Stimulated activated memory B cell treated with anti-CD40 and anti-IgM and Interleukin-4, amounts not matched to agents 10 μg/mL and 1 μg/mL and 100 μg/mL, for 72 hours (primary cell): ENCODE measurements around the gene IQGAP2.
"Not testable (repeated sequence)": the region's sequence is repeated elsewhere in the genome, so short reads cannot be mapped to it uniquely, and the experiment has no call there.

Experiments
- ATAC-seq: fragments of 150-1000 bp; cut with Tn5 transposase; 2 replicates; pipeline ENCODE4 v1.10.0; 2021
- H3K27ac Mint-ChIP-seq: one replicate; pipeline ENCODE4 v1.8.0; 2022; ENCODE audit warnings: mild to moderate bottlenecking, mixed read lengths
- H3K27me3 Mint-ChIP-seq: one replicate; pipeline ENCODE4 v1.8.0; 2022; ENCODE audit warnings: mixed read lengths
- H3K36me3 Mint-ChIP-seq: one replicate; pipeline ENCODE4 v1.8.0; 2022; ENCODE audit warnings: mixed read lengths
- H3K4me1 Mint-ChIP-seq: one replicate; pipeline ENCODE4 v1.8.0; 2022; ENCODE audit warnings: mixed read lengths
- H3K4me3 Mint-ChIP-seq: one replicate; pipeline ENCODE4 v1.8.0; 2022; ENCODE audit warnings: mild to moderate bottlenecking, moderate library complexity, mixed read lengths
- H3K9me3 Mint-ChIP-seq: one replicate; pipeline ENCODE4 v1.8.0; 2022; ENCODE audit warnings: mixed read lengths

IQGAP2 gene

DNA sequence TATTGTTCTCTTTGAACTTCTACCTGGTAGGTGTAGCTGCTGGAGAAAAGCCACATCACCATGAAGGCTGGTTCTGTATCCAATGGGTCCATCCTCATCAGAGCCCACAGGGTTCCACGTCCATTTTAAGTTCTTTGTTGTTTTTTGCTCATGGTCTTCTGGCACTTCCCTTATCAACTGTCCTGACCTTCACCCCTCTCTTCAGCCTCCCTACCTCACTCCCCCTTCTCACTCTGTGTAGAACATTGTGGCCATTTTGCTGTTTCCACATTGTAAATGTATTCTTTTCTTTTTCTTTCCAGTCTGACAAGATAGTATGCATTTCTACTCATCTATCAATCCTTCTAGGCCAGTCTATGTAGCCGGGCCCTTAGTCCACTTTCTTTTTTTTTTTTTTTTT lies 264.4 kb downstream of the IQGAP2 start:
- no peak for ATAC-seq
- Mint-ChIP-seq H3K4me1 (no peaks in the 10 kb centered on the region), H3K27ac (no peak overlapping the region)

GRCh38 chr5:76669245-76669644 lies 266.2 kb downstream of the IQGAP2 start:
- Mint-ChIP-seq H3K36me3 (peaks cover 25% of the 10 kb centered on the region), H3K27me3 (no peaks in the 10 kb centered on the region), H3K9me3 (no peaks in the 10 kb centered on the region), H3K27ac (no peak overlapping the region), H3K4me1 (no peaks in the 10 kb centered on the region), H3K4me3 (no peak overlapping the region)
- no peak for ATAC-seq

More for the DNA sequence above, 264.4 kb downstream of the IQGAP2 start:
- Mint-ChIP-seq H3K9me3 (no peaks in the 10 kb centered on the region), H3K27me3 (no peaks in the 10 kb centered on the region), H3K36me3 (peaks cover 25% of the 10 kb centered on the region), H3K4me3 (no peak overlapping the region)

GRCh38 chr5:76670508-76670907 lies 267.4 kb downstream of the IQGAP2 start:
- H3K27ac Mint-ChIP-seq: no peak overlapping the region
- ATAC-seq: no peak
- peaks cover 19% of the 10 kb centered on the region for H3K36me3 Mint-ChIP-seq
- H3K4me1 Mint-ChIP-seq: no peaks in the 10 kb centered on the region
- H3K9me3 Mint-ChIP-seq: no peaks in the 10 kb centered on the region
- no peaks in the 10 kb centered on the region for H3K27me3 Mint-ChIP-seq
- no peak overlapping the region for H3K4me3 Mint-ChIP-seq

DNA sequence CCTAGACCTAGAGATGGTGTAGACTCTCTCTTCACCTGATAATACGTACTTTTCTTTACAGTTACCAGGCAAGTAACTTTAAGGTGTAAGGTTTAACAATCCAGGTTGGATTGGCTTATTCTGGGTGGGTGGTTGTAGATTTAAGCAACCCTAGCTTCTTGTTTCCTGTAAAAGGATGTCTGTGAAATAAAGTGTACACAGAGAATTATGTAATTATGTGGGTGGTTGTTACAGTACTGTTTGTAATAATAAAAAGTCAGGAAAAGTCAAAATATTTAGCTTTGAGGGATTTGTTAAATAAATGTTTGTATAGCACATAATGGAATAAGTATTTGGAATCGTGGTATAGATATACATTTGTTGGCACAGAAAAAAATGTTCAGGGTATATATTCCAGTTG lies 269.2 kb downstream of the IQGAP2 start:
- H3K4me3 Mint-ChIP-seq: no peak overlapping the region
- H3K27ac Mint-ChIP-seq: no peak overlapping the region
- H3K27me3 Mint-ChIP-seq: no peaks in the 10 kb centered on the region
- no peaks in the 10 kb centered on the region for H3K4me1 Mint-ChIP-seq
- no peaks in the 10 kb centered on the region for H3K9me3 Mint-ChIP-seq
- H3K36me3 Mint-ChIP-seq: peaks cover 19% of the 10 kb centered on the region
- ATAC-seq: no peak

- Mint-ChIP-seq H3K4me1 (no peaks in the 10 kb centered on the region), H3K27ac (no peak overlapping the region), H3K27me3 (no peaks in the 10 kb centered on the region), H3K36me3 (peaks cover 19% of the 10 kb centered on the region), H3K4me3 (no peak overlapping the region), H3K9me3 (no peaks in the 10 kb centered on the region)
- ATAC-seq: no peak
These were observed 270.0 kb downstream of the IQGAP2 start for GRCh38 chr5:76673125-76673524.

DNA sequence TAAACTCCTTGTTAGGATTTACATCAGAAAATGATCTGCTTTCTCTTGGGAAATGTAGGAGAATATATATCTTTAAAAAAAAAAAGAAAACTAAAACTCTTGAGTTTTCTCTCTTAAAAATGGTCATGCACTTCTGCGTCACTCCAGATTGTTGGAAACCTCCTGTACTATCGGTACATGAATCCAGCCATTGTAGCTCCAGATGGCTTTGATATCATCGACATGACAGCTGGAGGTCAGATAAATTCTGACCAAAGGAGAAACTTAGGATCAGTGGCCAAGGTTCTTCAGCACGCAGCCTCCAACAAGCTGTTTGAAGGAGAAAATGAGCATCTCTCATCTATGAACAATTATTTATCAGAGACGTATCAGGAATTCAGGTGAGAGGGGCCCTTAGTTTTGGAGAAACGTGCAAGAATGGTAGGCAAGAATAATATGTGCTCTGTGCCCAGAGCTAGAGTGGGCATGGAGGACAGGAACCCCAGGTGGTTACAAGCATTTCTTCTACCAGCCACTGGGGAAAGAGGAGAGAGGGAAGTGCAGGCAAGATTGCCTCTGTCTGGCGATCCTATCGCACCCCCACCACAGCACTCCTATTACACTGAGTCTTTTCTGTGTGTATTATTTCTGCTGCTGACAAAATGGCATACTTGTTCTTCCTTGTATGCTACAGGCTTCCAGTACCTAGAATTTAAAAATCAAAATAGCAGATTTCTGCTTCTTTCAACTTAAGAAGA lies 271.4 kb downstream of the IQGAP2 start:
- Mint-ChIP-seq H3K27me3 (no peaks in the 10 kb centered on the region), H3K4me3 (no peak overlapping the region), H3K27ac (no peak overlapping the region), H3K36me3 (peaks cover 14% of the 10 kb centered on the region), H3K4me1 (no peaks in the 10 kb centered on the region), H3K9me3 (no peaks in the 10 kb centered on the region)
- no peak for ATAC-seq

- no peak overlapping the region for H3K4me3 Mint-ChIP-seq
- H3K27ac Mint-ChIP-seq: no peak overlapping the region
- no peaks in the 10 kb centered on the region for H3K27me3 Mint-ChIP-seq
- peaks cover 10% of the 10 kb centered on the region for H3K36me3 Mint-ChIP-seq
- no peaks in the 10 kb centered on the region for H3K4me1 Mint-ChIP-seq
- no peak for ATAC-seq
- H3K9me3 Mint-ChIP-seq: no peaks in the 10 kb centered on the region
These were observed 272.3 kb downstream of the IQGAP2 start for GRCh38 chr5:76675364-76675763.

- ATAC-seq: no peak
- H3K4me1 Mint-ChIP-seq: no peaks in the 10 kb centered on the region
- no peaks in the 10 kb centered on the region for H3K27me3 Mint-ChIP-seq
- no peak overlapping the region for H3K4me3 Mint-ChIP-seq
- no peaks in the 10 kb centered on the region for H3K36me3 Mint-ChIP-seq
- no peaks in the 10 kb centered on the region for H3K9me3 Mint-ChIP-seq
- H3K27ac Mint-ChIP-seq: no peak overlapping the region
These were observed 274.9 kb downstream of the IQGAP2 start for GRCh38 chr5:76677849-76678472.

GRCh38 chr5:76679231-76679630 lies 276.1 kb downstream of the IQGAP2 start:
- Mint-ChIP-seq H3K4me3 (no peak overlapping the region), H3K27ac (no peak overlapping the region), H3K36me3 (no peaks in the 10 kb centered on the region), H3K9me3 (no peaks in the 10 kb centered on the region), H3K4me1 (no peaks in the 10 kb centered on the region), H3K27me3 (no peaks in the 10 kb centered on the region)
- no peak for ATAC-seq

GRCh38 chr5:76680826-76681225 lies 277.7 kb downstream of the IQGAP2 start:
- ATAC-seq, H3K4me3 Mint-ChIP-seq, H3K9me3 Mint-ChIP-seq, H3K36me3 Mint-ChIP-seq, H3K27ac Mint-ChIP-seq, H3K27me3 Mint-ChIP-seq, H3K4me1 Mint-ChIP-seq: not testable (repeated sequence)

GRCh38 chr5:76681287-76681686 lies 278.2 kb downstream of the IQGAP2 start:
- Mint-ChIP-seq H3K27me3 (no peaks in the 10 kb centered on the region), H3K9me3 (no peaks in the 10 kb centered on the region), H3K27ac (no peak overlapping the region), H3K4me3 (no peak overlapping the region), H3K4me1 (no peaks in the 10 kb centered on the region), H3K36me3 (no peaks in the 10 kb centered on the region)
- ATAC-seq: no peak

GRCh38 chr5:76682387-76682786 lies 279.3 kb downstream of the IQGAP2 start:
- no peak for ATAC-seq
- H3K9me3 Mint-ChIP-seq: no peaks in the 10 kb centered on the region
- H3K4me1 Mint-ChIP-seq: no peaks in the 10 kb centered on the region
- no peaks in the 10 kb centered on the region for H3K36me3 Mint-ChIP-seq
- H3K27me3 Mint-ChIP-seq: no peaks in the 10 kb centered on the region
- H3K4me3 Mint-ChIP-seq: no peak overlapping the region
- no peak overlapping the region for H3K27ac Mint-ChIP-seq

GRCh38 chr5:76683816-76684731 lies 281.0 kb downstream of the IQGAP2 start:
- Mint-ChIP-seq H3K27ac (no peak overlapping the region), H3K4me1 (no peaks in the 10 kb centered on the region), H3K4me3 (no peak overlapping the region), H3K27me3 (no peaks in the 10 kb centered on the region), H3K36me3 (no peaks in the 10 kb centered on the region), H3K9me3 (no peaks in the 10 kb centered on the region)
- no peak for ATAC-seq

DNA sequence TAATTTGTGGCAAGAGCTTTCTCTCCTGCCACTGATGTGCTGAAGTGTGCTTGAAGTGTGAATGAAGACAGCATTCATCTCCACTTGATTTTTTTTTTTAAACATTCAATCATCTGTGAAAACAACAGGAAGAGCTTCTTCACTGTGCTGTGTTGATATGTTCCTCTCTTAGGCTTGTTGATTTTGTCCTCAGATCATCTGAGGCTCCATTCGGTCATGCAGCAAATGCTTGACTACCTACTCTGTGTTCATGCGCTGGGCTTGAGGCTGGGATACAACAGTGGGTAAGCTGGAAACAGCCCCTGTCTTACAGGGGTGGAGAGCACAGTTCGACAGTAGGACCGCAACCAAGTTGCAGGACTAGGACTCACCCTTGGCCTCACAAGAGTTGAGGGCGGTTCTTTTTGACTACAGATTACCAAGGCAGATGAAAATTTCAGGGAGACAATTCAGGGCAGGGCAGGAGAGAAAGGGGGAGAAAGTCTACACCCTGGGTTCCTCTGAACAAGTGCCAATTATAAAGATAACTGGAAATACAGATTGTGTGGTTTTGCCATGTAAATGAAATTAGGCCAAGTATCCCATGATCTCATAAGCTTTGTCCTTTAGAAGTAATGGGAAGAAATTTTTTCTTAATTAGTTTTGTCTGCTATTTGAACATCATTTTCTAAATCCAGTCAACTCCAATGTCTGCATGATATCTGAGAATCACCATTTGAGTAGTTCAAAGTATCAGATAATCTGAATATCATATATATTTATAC lies 281.9 kb downstream of the IQGAP2 start:
- Mint-ChIP-seq H3K4me3 (no peak overlapping the region), H3K36me3 (no peaks in the 10 kb centered on the region), H3K4me1 (no peaks in the 10 kb centered on the region), H3K27ac (no peak overlapping the region), H3K9me3 (no peaks in the 10 kb centered on the region), H3K27me3 (no peaks in the 10 kb centered on the region)
- ATAC-seq: no peak

GRCh38 chr5:76685704-76686103 lies 282.6 kb downstream of the IQGAP2 start:
- Mint-ChIP-seq H3K27ac (no peak overlapping the region), H3K9me3 (no peaks in the 10 kb centered on the region), H3K4me1 (no peaks in the 10 kb centered on the region), H3K4me3 (no peak overlapping the region), H3K27me3 (no peaks in the 10 kb centered on the region), H3K36me3 (no peaks in the 10 kb centered on the region)
- no peak for ATAC-seq
